GM18907 (cell line): ENCODE measurements around the gene JOSD2.

ENCODE experiments used
- ATAC-seq: cut with Tn5 transposase; IDR thresholded peaks from one replicate; pipeline ENCODE4 v1.9.1; 2021; ENCODE audit warnings: mild to moderate bottlenecking, moderate library complexity; ENCODE audit not compliant: unreplicated experiment

The JOSD2 gene

GRCh38 chr19:50496189-50497021, 14.6 kb downstream of the JOSD2 start:
- no peak for ATAC-seq

- ATAC-seq = no peak
These were observed 15.9 kb downstream of the JOSD2 start for GRCh38 chr19:50495020-50495531.

GRCh38 chr19:50494186-50495019, 16.6 kb downstream of the JOSD2 start:
- no peak for ATAC-seq

GRCh38 chr19:50493171-50493570, 17.8 kb downstream of the JOSD2 start:
- ATAC-seq = no peak

- no peak for ATAC-seq
These were observed 18.5 kb downstream of the JOSD2 start for GRCh38 chr19:50492303-50493052.

GRCh38 chr19:50490991-50491472, 20.0 kb downstream of the JOSD2 start:
- ATAC-seq = no peak

GRCh38 chr19:50490411-50490811, 20.6 kb downstream of the JOSD2 start:
- no peak for ATAC-seq

GRCh38 chr19:50489461-50490011, 21.5 kb downstream of the JOSD2 start:
- ATAC-seq = no peak

- no peak for ATAC-seq
These were observed 22.4 kb downstream of the JOSD2 start for GRCh38 chr19:50488389-50489194.

GRCh38 chr19:50486823-50487515, 24.0 kb downstream of the JOSD2 start:
- no peak for ATAC-seq

- ATAC-seq = no peak
These were observed 25.6 kb downstream of the JOSD2 start for GRCh38 chr19:50485284-50485955.

GRCh38 chr19:50482916-50483315, 28.1 kb downstream of the JOSD2 start:
- no peak for ATAC-seq

GRCh38 chr19:50482271-50482855, 28.6 kb downstream of the JOSD2 start:
- no peak for ATAC-seq

GRCh38 chr19:50481351-50482149, 29.4 kb downstream of the JOSD2 start:
- no peak for ATAC-seq

GRCh38 chr19:50480281-50481111, 30.5 kb downstream of the JOSD2 start:
- ATAC-seq = no peak

- ATAC-seq = no peak
These were observed 31.2 kb downstream of the JOSD2 start for GRCh38 chr19:50479761-50480251.
